Pons (tissue), 1 donor: Measurements from ENCODE around the gene CCDC12.

Experiments used
- DNase-seq: peaks from one replicate; pipeline ENCODE4 v3.0.0-alpha.2; 2016; ENCODE audit warnings: low spot score

The CCDC12 gene

GRCh38 chr3:46996689-46997452 lies 20.3 kb upstream of the CCDC12 start:
- no peak for DNase-seq

- DNase-seq = no peak
Observed at GRCh38 chr3:46995901-46996562, 19.5 kb upstream of the CCDC12 start.

- no peak for DNase-seq
Observed at GRCh38 chr3:46994801-46995731, 18.5 kb upstream of the CCDC12 start.

- no peak for DNase-seq
Observed at GRCh38 chr3:46993986-46994385, 17.4 kb upstream of the CCDC12 start.

- DNase-seq = no peak
Observed at GRCh38 chr3:46993292-46993691, 16.7 kb upstream of the CCDC12 start.

GRCh38 chr3:46992231-46992630 lies 15.7 kb upstream of the CCDC12 start:
- no peak for DNase-seq

- no peak for DNase-seq
Observed at GRCh38 chr3:46991406-46992165, 15.0 kb upstream of the CCDC12 start.

- DNase-seq = peak; percentile 44
Observed at GRCh38 chr3:46990573-46991374, 14.2 kb upstream of the CCDC12 start.

GRCh38 chr3:46989146-46989810 lies 12.7 kb upstream of the CCDC12 start:
- DNase-seq = no peak

GRCh38 chr3:46988616-46989015 lies 12.1 kb upstream of the CCDC12 start:
- DNase-seq = no peak

GRCh38 chr3:46987743-46988401 lies 11.3 kb upstream of the CCDC12 start:
- DNase-seq = no peak

GRCh38 chr3:46987319-46987742 lies 10.8 kb upstream of the CCDC12 start:
- no peak for DNase-seq

GRCh38 chr3:46986782-46987310 lies 10.3 kb upstream of the CCDC12 start:
- DNase-seq = no peak

GRCh38 chr3:46986055-46986730 lies 9.6 kb upstream of the CCDC12 start:
- DNase-seq = no peak

GRCh38 chr3:46985588-46985987 lies 9.0 kb upstream of the CCDC12 start:
- no peak for DNase-seq

GRCh38 chr3:46984591-46985459 lies 8.3 kb upstream of the CCDC12 start:
- DNase-seq = no peak

GRCh38 chr3:46982546-46982945 lies 6.0 kb upstream of the CCDC12 start:
- no peak for DNase-seq

- no peak for DNase-seq
Observed at GRCh38 chr3:46981932-46982471, 5.5 kb upstream of the CCDC12 start.
